MM.1S (cell line): ENCODE results near the gene EHBP1.

Experiments
- DNase-seq: peaks from one replicate; pipeline ENCODE4 v3.0.0-alpha.2; 2015
- H2AFZ ChIP-seq: fragments of 300-600 bp; sonication (generic); 2 replicates; pipeline ENCODE4 v1.6.0; 2016; ENCODE audit warnings: antibody characterized with exemption, low read length
- H3F3A ChIP-seq: fragments of 300-600 bp; sonication (generic); 2 replicates; pipeline ENCODE4 v1.6.1; 2016; ENCODE audit warnings: mild to moderate bottlenecking, antibody characterized with exemption, low read length, moderate library complexity, mixed read lengths; ENCODE audit not compliant: insufficient read depth
- H3K27ac ChIP-seq: fragments of 300-600 bp; sonication (generic); 2 replicates; pipeline ENCODE4 v1.5.1; 2016; ENCODE audit warnings: mild to moderate bottlenecking, low read length
- H3K27me3 ChIP-seq: fragments of 300-600 bp; sonication (generic); replicated peaks from 2 replicates; pipeline ENCODE4 v1.6.0; 2016; ENCODE audit warnings: low read length; ENCODE audit not compliant: insufficient read depth
- H3K36me3 ChIP-seq: fragments of 300-600 bp; sonication (generic); replicated peaks from 2 replicates; pipeline ENCODE4 v1.6.1; 2016; ENCODE audit warnings: mild to moderate bottlenecking, low read length, mixed read lengths; ENCODE audit not compliant: insufficient read depth
- H3K4me1 ChIP-seq: fragments of 300-600 bp; sonication (generic); 2 replicates; pipeline ENCODE4 v1.6.1; 2016; ENCODE audit warnings: low read length, mixed read lengths
- H3K4me2 ChIP-seq: fragments of 300-600 bp; sonication (generic); 2 replicates; pipeline ENCODE4 v1.6.0; 2016; ENCODE audit warnings: low read depth, low read length
- H3K4me3 ChIP-seq: fragments of 300-600 bp; sonication (generic); 2 replicates; pipeline ENCODE4 v1.5.1; 2016; ENCODE audit warnings: low read length, mixed read lengths
- H3K79me2 ChIP-seq: fragments of 300-600 bp; sonication (generic); 2 replicates; pipeline ENCODE4 v1.6.1; 2016; ENCODE audit warnings: mixed run types, low read length, mixed read lengths
- H3K9ac ChIP-seq: fragments of 300-600 bp; sonication (generic); 2 replicates; pipeline ENCODE4 v1.6.1; 2016; ENCODE audit warnings: low read length, mixed read lengths
- H3K9me2 ChIP-seq: fragments of 300-600 bp; sonication (generic); replicated peaks from 2 replicates; pipeline ENCODE4 v1.6.1; 2016; ENCODE audit warnings: mild to moderate bottlenecking, low read length, mixed read lengths; ENCODE audit not compliant: insufficient read depth
- H3K9me3 ChIP-seq: fragments of 300-600 bp; sonication (generic); replicated peaks from 2 replicates; pipeline ENCODE4 v1.6.1; 2016; ENCODE audit warnings: mild to moderate bottlenecking, low read length, mixed read lengths; ENCODE audit not compliant: insufficient read depth
- H4K20me1 ChIP-seq: fragments of 300-600 bp; sonication (generic); 2 replicates; pipeline ENCODE4 v1.6.1; 2016; ENCODE audit warnings: mild to moderate bottlenecking, low read length, moderate library complexity, mixed read lengths; ENCODE audit not compliant: insufficient read depth
- EZH2 ChIP-seq: fragments of 300-600 bp; sonication (generic); optimal IDR thresholded peaks from 2 replicates; pipeline ENCODE3; 2017; ENCODE audit warnings: low read depth, mild to moderate bottlenecking, antibody characterized with exemption, low read length, mixed read lengths
- EZH2phosphoT487 ChIP-seq: fragments of 300-600 bp; sonication (generic); IDR thresholded peaks from 2 replicates; pipeline ENCODE4 v1.6.1; 2018; ENCODE audit warnings: antibody characterized with exemption, low read length
- TF ChIP-seq, protein P1 (sequence below): fragments of 300-600 bp; sonication (generic); IDR thresholded peaks from 2 replicates; pipeline ENCODE4 v1.5.1; 2016; ENCODE audit warnings: antibody characterized with exemption, low read length, mixed read lengths

The EHBP1 gene

DNA sequence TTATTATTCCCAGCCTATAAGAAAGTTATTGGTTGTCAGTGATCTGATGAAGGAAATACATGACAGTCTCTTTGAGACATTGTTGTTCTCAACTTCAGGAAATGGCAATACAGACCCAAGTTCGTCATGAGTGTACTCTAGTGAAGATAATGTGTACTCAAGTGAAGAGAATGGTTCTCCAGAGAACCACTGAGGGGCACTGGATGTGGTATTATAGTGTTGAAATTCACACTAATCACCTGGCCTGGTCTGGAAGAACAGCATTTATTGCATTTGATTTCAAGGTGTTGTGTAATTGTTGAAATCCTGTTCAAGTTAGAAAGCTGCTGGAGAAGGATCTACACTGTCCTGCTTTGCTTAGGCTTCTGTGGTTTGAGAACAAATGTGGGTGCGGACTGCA, 321.7 kb downstream of the EHBP1 start:
- no peak overlapping the region for H3K4me3 ChIP-seq
- no peaks in the 10 kb centered on the region for H3K79me2 ChIP-seq
- no peak for DNase-seq
- no peaks in the 10 kb centered on the region for H3K9me2 ChIP-seq
- H3K36me3 ChIP-seq = no peaks in the 10 kb centered on the region
- no peak overlapping the region for H2AFZ ChIP-seq
- TF ChIP-seq EZH2 = no peak
- no peak overlapping the region for H3K9ac ChIP-seq
- no peak overlapping the region for H3K27ac ChIP-seq
- no peak overlapping the region for H3K4me2 ChIP-seq
- H3K4me1 ChIP-seq = no peaks in the 10 kb centered on the region
- H4K20me1 ChIP-seq = no peaks in the 10 kb centered on the region
- no peaks in the 10 kb centered on the region for H3F3A ChIP-seq
- H3K27me3 ChIP-seq = no peaks in the 10 kb centered on the region
- no peaks in the 10 kb centered on the region for H3K9me3 ChIP-seq

GRCh38 chr2:63029058-63029457, 323.5 kb downstream of the EHBP1 start:
- H3F3A ChIP-seq = no peaks in the 10 kb centered on the region
- H3K4me1 ChIP-seq = no peaks in the 10 kb centered on the region
- H3K4me3 ChIP-seq = no peak overlapping the region
- no peak overlapping the region for H3K4me2 ChIP-seq
- H4K20me1 ChIP-seq = no peaks in the 10 kb centered on the region
- no peak overlapping the region for H3K27ac ChIP-seq
- H3K36me3 ChIP-seq = no peaks in the 10 kb centered on the region
- H2AFZ ChIP-seq = no peak overlapping the region
- DNase-seq = no peak
- H3K79me2 ChIP-seq = no peaks in the 10 kb centered on the region
- no peak for TF ChIP-seq EZH2
- TF ChIP-seq, protein P1, sequence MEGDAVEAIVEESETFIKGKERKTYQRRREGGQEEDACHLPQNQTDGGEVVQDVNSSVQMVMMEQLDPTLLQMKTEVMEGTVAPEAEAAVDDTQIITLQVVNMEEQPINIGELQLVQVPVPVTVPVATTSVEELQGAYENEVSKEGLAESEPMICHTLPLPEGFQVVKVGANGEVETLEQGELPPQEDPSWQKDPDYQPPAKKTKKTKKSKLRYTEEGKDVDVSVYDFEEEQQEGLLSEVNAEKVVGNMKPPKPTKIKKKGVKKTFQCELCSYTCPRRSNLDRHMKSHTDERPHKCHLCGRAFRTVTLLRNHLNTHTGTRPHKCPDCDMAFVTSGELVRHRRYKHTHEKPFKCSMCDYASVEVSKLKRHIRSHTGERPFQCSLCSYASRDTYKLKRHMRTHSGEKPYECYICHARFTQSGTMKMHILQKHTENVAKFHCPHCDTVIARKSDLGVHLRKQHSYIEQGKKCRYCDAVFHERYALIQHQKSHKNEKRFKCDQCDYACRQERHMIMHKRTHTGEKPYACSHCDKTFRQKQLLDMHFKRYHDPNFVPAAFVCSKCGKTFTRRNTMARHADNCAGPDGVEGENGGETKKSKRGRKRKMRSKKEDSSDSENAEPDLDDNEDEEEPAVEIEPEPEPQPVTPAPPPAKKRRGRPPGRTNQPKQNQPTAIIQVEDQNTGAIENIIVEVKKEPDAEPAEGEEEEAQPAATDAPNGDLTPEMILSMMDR = no peak
- TF ChIP-seq EZH2phosphoT487 = no peak
- no peaks in the 10 kb centered on the region for H3K9me2 ChIP-seq
- H3K9ac ChIP-seq = no peak overlapping the region
- no peaks in the 10 kb centered on the region for H3K27me3 ChIP-seq
- no peaks in the 10 kb centered on the region for H3K9me3 ChIP-seq

GRCh38 chr2:63034526-63034925, 329.0 kb downstream of the EHBP1 start:
- Histone ChIP-seq H2AFZ (no peak overlapping the region), H3K79me2 (no peaks in the 10 kb centered on the region), H4K20me1 (no peaks in the 10 kb centered on the region), H3K27ac (no peak overlapping the region), H3K9me3 (no peaks in the 10 kb centered on the region), H3K4me1 (no peaks in the 10 kb centered on the region), H3K9ac (no peak overlapping the region), H3K4me2 (no peak overlapping the region), H3F3A (no peaks in the 10 kb centered on the region), H3K36me3 (no peaks in the 10 kb centered on the region), H3K9me2 (no peaks in the 10 kb centered on the region), H3K27me3 (no peaks in the 10 kb centered on the region), H3K4me3 (no peak overlapping the region)
- no peak for DNase-seq
- no peak for TF ChIP-seq EZH2phosphoT487

- TF ChIP-seq EZH2phosphoT487 = no peak
- TF ChIP-seq, protein P1 = no peak
- TF ChIP-seq EZH2 = no peak
These were observed 329.7 kb downstream of the EHBP1 start for GRCh38 chr2:63035169-63035568.

More at GRCh38 chr2:63035169-63035568, 329.7 kb downstream of the EHBP1 start:
- H3K36me3 ChIP-seq = no peaks in the 10 kb centered on the region
- no peak overlapping the region for H3K4me2 ChIP-seq
- H4K20me1 ChIP-seq = no peaks in the 10 kb centered on the region
- H3K9me2 ChIP-seq = no peaks in the 10 kb centered on the region
- H2AFZ ChIP-seq = no peak overlapping the region
- no peaks in the 10 kb centered on the region for H3K79me2 ChIP-seq
- no peaks in the 10 kb centered on the region for H3K9me3 ChIP-seq
- no peaks in the 10 kb centered on the region for H3K27me3 ChIP-seq
- H3K4me3 ChIP-seq = no peak overlapping the region
- H3K9ac ChIP-seq = no peak overlapping the region
- H3K4me1 ChIP-seq = no peaks in the 10 kb centered on the region
- no peaks in the 10 kb centered on the region for H3F3A ChIP-seq
- no peak for DNase-seq
- H3K27ac ChIP-seq = no peak overlapping the region
